Neural progenitor cell (in vitro differentiated cells): ENCODE measurements around the gene CNOT1. TPM values are rescaled to one million over a fixed set of nuclear protein-coding genes. Genes with fewer than 3 reads are reported as not detected.
A peak's percentile ranks its signal among the peaks of the same experiment; 100 is the strongest.
"Not testable (repeated sequence)": the region's sequence is repeated elsewhere in the genome, so short reads cannot be mapped to it uniquely, and the experiment has no call there.

Experiments used
- DNase-seq: peaks from one replicate; pipeline ENCODE4 v3.0.0-alpha.2; 2016; ENCODE audit warnings: low spot score
- H2AFZ ChIP-seq: fragments of 200-600 bp; sonication (generic); replicated peaks from 2 replicates; pipeline ENCODE4 v1.6.1; 2016; ENCODE audit warnings: antibody characterized with exemption
- H3F3A ChIP-seq: fragments of 200-600 bp; sonication (generic); 2 replicates; pipeline ENCODE4 v1.6.1; 2016; ENCODE audit warnings: antibody characterized with exemption, low read depth
- H3K27ac ChIP-seq: fragments of 200-600 bp; sonication (generic); 2 replicates; pipeline ENCODE4 v1.5.1; 2016; ENCODE audit warnings: mild to moderate bottlenecking
- H3K27me3 ChIP-seq: fragments of 200-600 bp; sonication (generic); 2 replicates; pipeline ENCODE4 v1.6.1; 2016; ENCODE audit warnings: mild to moderate bottlenecking, moderate library complexity
- H3K36me3 ChIP-seq: fragments of 200-600 bp; sonication (generic); 2 replicates; pipeline ENCODE4 v1.5.1; 2016
- H3K4me1 ChIP-seq: fragments of 200-600 bp; sonication (generic); 2 replicates; pipeline ENCODE4 v1.6.1; 2016; ENCODE audit warnings: mixed run types
- H3K4me2 ChIP-seq: fragments of 200-600 bp; sonication (generic); 2 replicates; pipeline ENCODE4 v1.6.1; 2016
- H3K4me3 ChIP-seq: fragments of 200-600 bp; sonication (generic); 2 replicates; pipeline ENCODE4 v1.5.1; 2016
- H3K79me2 ChIP-seq: fragments of 200-600 bp; sonication (generic); 2 replicates; pipeline ENCODE4 v1.6.1; 2016; ENCODE audit warnings: low read depth
- H3K9ac ChIP-seq: fragments of 200-600 bp; sonication (generic); 2 replicates; pipeline ENCODE4 v1.6.1; 2016
- H3K9me3 ChIP-seq: fragments of 200-600 bp; sonication (generic); 2 replicates; pipeline ENCODE4 v1.5.1; 2016; ENCODE audit warnings: low read depth
- H4K20me1 ChIP-seq: fragments of 200-600 bp; sonication (generic); 2 replicates; pipeline ENCODE4 v1.6.1; 2016; ENCODE audit warnings: low read depth
- H3K27ac Mint-ChIP-seq: 3 replicates; pipeline ENCODE4 v1.8.0; 2021; ENCODE audit warnings: mixed read lengths
- H3K27me3 Mint-ChIP-seq: 2 replicates; pipeline ENCODE4 v1.8.0; 2022; ENCODE audit warnings: low read depth, mild to moderate bottlenecking, inconsistent platforms, moderate library complexity, mixed read lengths; ENCODE audit not compliant: insufficient read depth
- H3K36me3 Mint-ChIP-seq: 3 replicates; pipeline ENCODE4 v1.8.0; 2021; ENCODE audit warnings: mixed read lengths
- H3K4me1 Mint-ChIP-seq: 3 replicates; pipeline ENCODE4 v1.8.0; 2021; ENCODE audit warnings: mixed read lengths
- H3K4me3 Mint-ChIP-seq: 3 replicates; pipeline ENCODE4 v1.8.0; 2021; ENCODE audit warnings: mild to moderate bottlenecking, moderate library complexity, mixed read lengths
- H3K9me3 Mint-ChIP-seq: 3 replicates; pipeline ENCODE4 v1.8.0; 2020; ENCODE audit warnings: mixed read lengths
- EZH2 ChIP-seq: fragments of 200-600 bp; sonication (generic); IDR thresholded peaks from 2 replicates; pipeline ENCODE4 v1.6.1; 2017; ENCODE audit warnings: antibody characterized with exemption, mild to moderate bottlenecking, moderate library complexity
- EZH2phosphoT487 ChIP-seq: fragments of 200-600 bp; sonication (generic); IDR thresholded peaks from 2 replicates; pipeline ENCODE4 v1.6.1; 2017; ENCODE audit warnings: antibody characterized with exemption
- total RNA-seq: library from RNA; depleted of rRNA; stranded (reverse); fragments of >200 nt; gene quantifications from 2 replicates; pipeline ENCODE4 v1.2.3, GENCODE V29; 2015; ENCODE audit warnings: low replicate concordance
- TF ChIP-seq, protein P1 (sequence below): fragments of 200-600 bp; sonication (generic); IDR thresholded peaks from 2 replicates; pipeline ENCODE4 v1.5.1; 2017; ENCODE audit warnings: antibody characterized with exemption, mild to moderate bottlenecking

CNOT1 gene
- total RNA-seq, 1 donor from 2014 or later, result 241 TPM

GRCh38 chr16:58492735-58493134 is 136.9 kb downstream of the CNOT1 start:
- TF ChIP-seq EZH2, result no peak
- no peak for TF ChIP-seq EZH2phosphoT487
- TF ChIP-seq, protein P1, sequence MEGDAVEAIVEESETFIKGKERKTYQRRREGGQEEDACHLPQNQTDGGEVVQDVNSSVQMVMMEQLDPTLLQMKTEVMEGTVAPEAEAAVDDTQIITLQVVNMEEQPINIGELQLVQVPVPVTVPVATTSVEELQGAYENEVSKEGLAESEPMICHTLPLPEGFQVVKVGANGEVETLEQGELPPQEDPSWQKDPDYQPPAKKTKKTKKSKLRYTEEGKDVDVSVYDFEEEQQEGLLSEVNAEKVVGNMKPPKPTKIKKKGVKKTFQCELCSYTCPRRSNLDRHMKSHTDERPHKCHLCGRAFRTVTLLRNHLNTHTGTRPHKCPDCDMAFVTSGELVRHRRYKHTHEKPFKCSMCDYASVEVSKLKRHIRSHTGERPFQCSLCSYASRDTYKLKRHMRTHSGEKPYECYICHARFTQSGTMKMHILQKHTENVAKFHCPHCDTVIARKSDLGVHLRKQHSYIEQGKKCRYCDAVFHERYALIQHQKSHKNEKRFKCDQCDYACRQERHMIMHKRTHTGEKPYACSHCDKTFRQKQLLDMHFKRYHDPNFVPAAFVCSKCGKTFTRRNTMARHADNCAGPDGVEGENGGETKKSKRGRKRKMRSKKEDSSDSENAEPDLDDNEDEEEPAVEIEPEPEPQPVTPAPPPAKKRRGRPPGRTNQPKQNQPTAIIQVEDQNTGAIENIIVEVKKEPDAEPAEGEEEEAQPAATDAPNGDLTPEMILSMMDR, result no peak
- no peaks in the 10 kb centered on the region for H3K9me3 ChIP-seq
- H3K4me3 ChIP-seq, result no peak overlapping the region
- H3K27ac Mint-ChIP-seq, result peak overlapping the region; percentile 6
- H3K4me2 ChIP-seq, result peak overlapping the region; percentile 22
- no peaks in the 10 kb centered on the region for H3K79me2 ChIP-seq
- no peak overlapping the region for H3K27ac ChIP-seq
- peaks cover 23% of the 10 kb centered on the region for H3F3A ChIP-seq
- H3K4me1 ChIP-seq, result peaks cover 29% of the 10 kb centered on the region
- peak overlapping the region; percentile 4 for H3K4me3 Mint-ChIP-seq
- H3K36me3 ChIP-seq, result no peaks in the 10 kb centered on the region
- H3K9me3 Mint-ChIP-seq, result no peaks in the 10 kb centered on the region
- H3K36me3 Mint-ChIP-seq, result no peaks in the 10 kb centered on the region
- H4K20me1 ChIP-seq, result no peaks in the 10 kb centered on the region
- H2AFZ ChIP-seq, result no peak overlapping the region
- peaks cover 63% of the 10 kb centered on the region for H3K4me1 Mint-ChIP-seq
- H3K9ac ChIP-seq, result no peak overlapping the region
- H3K27me3 Mint-ChIP-seq, result peaks cover 14% of the 10 kb centered on the region
- peak; percentile 54 for DNase-seq
- no peaks in the 10 kb centered on the region for H3K27me3 ChIP-seq

GRCh38 chr16:58492066-58492465 is 137.6 kb downstream of the CNOT1 start:
- TF ChIP-seq, protein P1, result no peak
- TF ChIP-seq EZH2 (no peak), EZH2phosphoT487 (no peak)
- Histone ChIP-seq H3K27ac (no peak overlapping the region), H3K4me3 (no peak overlapping the region), H3K9me3 (no peaks in the 10 kb centered on the region), H4K20me1 (no peaks in the 10 kb centered on the region), H3K4me2 (no peak overlapping the region), H3K9ac (no peak overlapping the region), H3K4me1 (peaks cover 29% of the 10 kb centered on the region), H3K27me3 (peaks cover 3% of the 10 kb centered on the region), H3F3A (peaks cover 23% of the 10 kb centered on the region), H3K36me3 (no peaks in the 10 kb centered on the region), H3K79me2 (no peaks in the 10 kb centered on the region), H2AFZ (no peak overlapping the region)
- no peak for DNase-seq
- H3K27me3 Mint-ChIP-seq, result peaks cover 14% of the 10 kb centered on the region
- H3K4me1 Mint-ChIP-seq, result peaks cover 59% of the 10 kb centered on the region
- H3K27ac Mint-ChIP-seq, result peak overlapping the region; percentile 6
- H3K36me3 Mint-ChIP-seq, result no peaks in the 10 kb centered on the region
- H3K9me3 Mint-ChIP-seq, result no peaks in the 10 kb centered on the region
- no peak overlapping the region for H3K4me3 Mint-ChIP-seq

GRCh38 chr16:58490539-58490938 is 139.1 kb downstream of the CNOT1 start:
- not testable (repeated sequence) for H3K36me3 ChIP-seq, H3F3A ChIP-seq, H3K9me3 ChIP-seq, H4K20me1 ChIP-seq, H3K79me2 ChIP-seq, H3K9me3 Mint-ChIP-seq, H2AFZ ChIP-seq, H3K9ac ChIP-seq, H3K27ac ChIP-seq, DNase-seq, H3K4me3 ChIP-seq, H3K4me3 Mint-ChIP-seq, H3K4me2 ChIP-seq, H3K27me3 ChIP-seq, H3K36me3 Mint-ChIP-seq
- Mint-ChIP-seq H3K4me1 (peaks cover 51% of the 10 kb centered on the region), H3K27me3 (peaks cover 12% of the 10 kb centered on the region), H3K27ac (peak overlapping the region; percentile 87)
- peaks cover 16% of the 10 kb centered on the region for H3K4me1 ChIP-seq

- H3K4me3 ChIP-seq, result no peak overlapping the region
- H3K4me1 ChIP-seq, result peaks cover 13% of the 10 kb centered on the region
- Mint-ChIP-seq H3K27me3 (peaks cover 11% of the 10 kb centered on the region), H3K27ac (peak overlapping the region; percentile 87), H3K4me3 (no peak overlapping the region), H3K9me3 (no peaks in the 10 kb centered on the region), H3K4me1 (peaks cover 51% of the 10 kb centered on the region), H3K36me3 (no peaks in the 10 kb centered on the region)
- H3K79me2 ChIP-seq, result no peaks in the 10 kb centered on the region
- no peaks in the 10 kb centered on the region for H3K9me3 ChIP-seq
- no peaks in the 10 kb centered on the region for H4K20me1 ChIP-seq
- H3K4me2 ChIP-seq, result no peak overlapping the region
- H2AFZ ChIP-seq, result no peak overlapping the region
- no peak overlapping the region for H3K27ac ChIP-seq
- H3K36me3 ChIP-seq, result no peaks in the 10 kb centered on the region
- H3K27me3 ChIP-seq, result peaks cover 5% of the 10 kb centered on the region
- H3F3A ChIP-seq, result peaks cover 4% of the 10 kb centered on the region
- no peak overlapping the region for H3K9ac ChIP-seq
- TF ChIP-seq EZH2phosphoT487, result no peak
- TF ChIP-seq, protein P1, result no peak
- no peak for TF ChIP-seq EZH2
- DNase-seq, result no peak
These were observed 139.6 kb downstream of the CNOT1 start for GRCh38 chr16:58490065-58490464.
